HEK293 (cell line): ENCODE results near the gene ARHGDIA.

Source experiments
- BCL11A ChIP-seq: fragments of 450-650 bp; formaldehyde crosslinking; IDR thresholded peaks from 2 replicates; pipeline ENCODE4 v1.5.1; 2016; ENCODE audit warnings: low read depth, missing biosample characterization, missing genetic modification characterization
- ZNF211 ChIP-seq: fragments of 450-650 bp; formaldehyde crosslinking; IDR thresholded peaks from 2 replicates; pipeline ENCODE4 v1.5.1; 2016; ENCODE audit warnings: low read depth, missing biosample characterization, missing genetic modification characterization
- TF ChIP-seq, protein P1 (sequence below): fragments of 450-650 bp; formaldehyde crosslinking; IDR thresholded peaks from 2 replicates; pipeline ENCODE4 v1.5.1; 2016; ENCODE audit warnings: missing biosample characterization, missing genetic modification characterization

DNA sequence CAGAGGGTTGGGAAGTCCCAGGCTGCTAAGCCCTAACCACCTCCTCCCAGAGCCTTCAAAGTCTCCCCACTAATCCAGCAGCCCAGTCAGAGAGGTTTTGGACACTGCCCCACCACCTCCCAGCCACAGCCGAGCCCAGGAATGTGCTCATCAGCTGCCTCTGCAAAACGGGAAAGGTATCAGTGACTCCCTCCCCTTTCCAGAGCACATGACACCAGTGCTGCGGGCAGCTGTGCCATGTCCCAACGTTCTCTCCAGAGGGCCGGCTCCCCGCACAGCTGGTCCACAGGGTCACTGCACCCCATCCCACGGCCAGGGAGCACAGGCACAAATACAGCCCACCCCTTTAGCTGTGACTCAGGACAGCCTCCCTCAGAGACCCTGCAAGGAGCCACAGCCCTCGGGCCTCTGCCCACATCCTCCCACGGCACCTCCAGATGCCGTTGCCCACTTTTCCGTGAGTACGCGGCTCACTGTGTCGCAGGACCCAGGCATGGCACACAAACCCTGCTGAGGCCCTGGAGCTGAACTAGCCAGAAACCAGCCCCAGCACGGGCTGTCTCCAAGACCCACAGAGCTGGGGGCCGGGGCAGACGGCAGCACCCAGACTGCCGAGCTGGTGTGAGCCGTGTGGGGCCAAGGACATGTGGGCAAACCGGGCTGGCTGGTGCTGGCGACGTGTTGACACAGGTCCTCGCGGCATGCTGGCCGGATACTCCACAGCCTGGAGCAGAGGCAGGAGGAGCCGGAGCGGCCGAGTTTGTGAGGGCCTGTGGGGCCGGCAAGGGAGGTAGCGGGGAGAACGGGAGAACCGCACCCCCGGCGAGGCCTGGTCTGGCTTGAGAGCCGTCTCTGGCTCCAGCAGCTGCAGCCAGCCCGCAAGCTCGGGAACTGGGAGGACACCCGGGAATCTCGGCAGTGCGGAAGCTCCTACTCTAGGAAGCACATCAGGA, 30.0 kb downstream of the ARHGDIA start:
- TF ChIP-seq BCL11A (tag by site-specific recombination) (no peak), ZNF211 (tag by site-specific recombination) (no peak)
- TF ChIP-seq, protein P1, sequence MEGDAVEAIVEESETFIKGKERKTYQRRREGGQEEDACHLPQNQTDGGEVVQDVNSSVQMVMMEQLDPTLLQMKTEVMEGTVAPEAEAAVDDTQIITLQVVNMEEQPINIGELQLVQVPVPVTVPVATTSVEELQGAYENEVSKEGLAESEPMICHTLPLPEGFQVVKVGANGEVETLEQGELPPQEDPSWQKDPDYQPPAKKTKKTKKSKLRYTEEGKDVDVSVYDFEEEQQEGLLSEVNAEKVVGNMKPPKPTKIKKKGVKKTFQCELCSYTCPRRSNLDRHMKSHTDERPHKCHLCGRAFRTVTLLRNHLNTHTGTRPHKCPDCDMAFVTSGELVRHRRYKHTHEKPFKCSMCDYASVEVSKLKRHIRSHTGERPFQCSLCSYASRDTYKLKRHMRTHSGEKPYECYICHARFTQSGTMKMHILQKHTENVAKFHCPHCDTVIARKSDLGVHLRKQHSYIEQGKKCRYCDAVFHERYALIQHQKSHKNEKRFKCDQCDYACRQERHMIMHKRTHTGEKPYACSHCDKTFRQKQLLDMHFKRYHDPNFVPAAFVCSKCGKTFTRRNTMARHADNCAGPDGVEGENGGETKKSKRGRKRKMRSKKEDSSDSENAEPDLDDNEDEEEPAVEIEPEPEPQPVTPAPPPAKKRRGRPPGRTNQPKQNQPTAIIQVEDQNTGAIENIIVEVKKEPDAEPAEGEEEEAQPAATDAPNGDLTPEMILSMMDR (tag by site-specific recombination) = no peak
